ENCODE measurements around the gene SLC9A9.

The SLC9A9 gene

DNA sequence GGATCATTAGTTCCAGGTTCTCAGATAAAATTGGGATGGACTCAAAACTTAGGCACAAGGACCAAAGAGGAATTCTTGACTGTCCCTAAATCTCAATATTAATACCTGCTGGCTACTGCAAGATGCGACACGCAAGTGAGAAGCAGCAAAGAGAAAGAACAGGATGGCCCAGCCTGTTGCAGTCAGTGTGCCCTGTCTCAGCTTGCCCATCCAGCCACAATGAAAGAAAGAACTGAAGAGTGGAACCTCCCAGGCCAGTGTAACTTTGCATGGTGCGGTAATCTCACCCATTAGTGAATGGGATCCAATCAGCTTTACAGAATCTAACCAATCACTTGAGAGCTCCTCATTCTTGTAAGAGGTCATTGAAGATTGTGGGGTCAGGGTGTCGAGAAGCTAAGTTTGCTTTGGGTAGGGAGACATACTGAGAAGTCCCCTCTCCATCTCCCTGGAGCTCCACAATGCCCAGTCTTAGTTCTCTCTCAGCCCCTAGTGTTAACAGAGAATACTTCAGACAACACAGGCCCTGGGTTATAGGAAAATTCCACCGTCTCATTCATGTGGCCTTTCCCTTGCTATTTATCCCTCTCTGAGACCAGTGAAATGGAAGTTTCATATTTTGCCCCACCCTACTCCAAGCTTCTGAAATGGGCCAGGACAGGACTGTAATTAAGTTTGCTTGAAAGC lies 3.2 kb upstream of the SLC9A9 start:
- no peak overlapping the region for H3K4me3 ChIP-seq (ENCODE audit: low read length)
- no peak overlapping the region for H3K27ac ChIP-seq (ENCODE audit: low read length)

DNA sequence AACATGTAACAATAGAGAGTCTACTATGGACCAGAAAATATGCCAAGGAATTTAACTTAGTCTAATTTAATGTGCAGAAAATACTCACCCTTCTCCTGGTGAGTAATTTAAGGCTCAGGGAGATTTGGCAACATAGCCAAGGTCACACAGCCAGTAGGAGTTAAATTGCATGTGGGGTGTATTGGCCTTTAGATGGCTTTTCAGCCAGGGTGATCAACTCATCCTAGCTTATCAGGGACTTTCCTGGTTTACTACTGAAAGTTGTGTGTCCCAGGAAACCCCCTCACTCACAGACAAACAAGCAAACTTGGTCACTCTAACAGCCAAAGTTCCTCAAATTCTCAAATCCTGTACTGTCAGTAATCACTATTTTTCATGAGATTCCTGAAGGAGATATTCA lies 2.6 kb upstream of the SLC9A9 start:
- H3K27ac ChIP-seq (ENCODE audit: low read length), result no peak overlapping the region
- no peaks in the 10 kb centered on the region for H4K20me1 ChIP-seq (ENCODE audit: insufficient read depth, low read length)
- H3K4me2 ChIP-seq (ENCODE audit: low read depth, low read length), result 0 out of 2 replicates have a peak overlapping the region, but pooled peaks have one; percentile 77
- no peak overlapping the region for H3K4me3 ChIP-seq (ENCODE audit: low read length)
- no peak for TF ChIP-seq EZH2phosphoT487 (IDR thresholded peaks at IDR 0.05; ENCODE audit: low read length)
- TF ChIP-seq, protein P1, sequence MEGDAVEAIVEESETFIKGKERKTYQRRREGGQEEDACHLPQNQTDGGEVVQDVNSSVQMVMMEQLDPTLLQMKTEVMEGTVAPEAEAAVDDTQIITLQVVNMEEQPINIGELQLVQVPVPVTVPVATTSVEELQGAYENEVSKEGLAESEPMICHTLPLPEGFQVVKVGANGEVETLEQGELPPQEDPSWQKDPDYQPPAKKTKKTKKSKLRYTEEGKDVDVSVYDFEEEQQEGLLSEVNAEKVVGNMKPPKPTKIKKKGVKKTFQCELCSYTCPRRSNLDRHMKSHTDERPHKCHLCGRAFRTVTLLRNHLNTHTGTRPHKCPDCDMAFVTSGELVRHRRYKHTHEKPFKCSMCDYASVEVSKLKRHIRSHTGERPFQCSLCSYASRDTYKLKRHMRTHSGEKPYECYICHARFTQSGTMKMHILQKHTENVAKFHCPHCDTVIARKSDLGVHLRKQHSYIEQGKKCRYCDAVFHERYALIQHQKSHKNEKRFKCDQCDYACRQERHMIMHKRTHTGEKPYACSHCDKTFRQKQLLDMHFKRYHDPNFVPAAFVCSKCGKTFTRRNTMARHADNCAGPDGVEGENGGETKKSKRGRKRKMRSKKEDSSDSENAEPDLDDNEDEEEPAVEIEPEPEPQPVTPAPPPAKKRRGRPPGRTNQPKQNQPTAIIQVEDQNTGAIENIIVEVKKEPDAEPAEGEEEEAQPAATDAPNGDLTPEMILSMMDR (IDR thresholded peaks at IDR 0.05; ENCODE audit: low read length), result no peak
- TF ChIP-seq EZH2 (optimal IDR thresholded peaks at IDR 0.05; ENCODE audit: low read depth, low read length), result no peak
- DNase-seq, result no peak
- H3K79me2 ChIP-seq (ENCODE audit: low read length), result peaks cover 15% of the 10 kb centered on the region
- no peaks in the 10 kb centered on the region for H3K9me3 ChIP-seq (replicated peaks; ENCODE audit: insufficient read depth, low read length)
- H3K27me3 ChIP-seq (replicated peaks; ENCODE audit: insufficient read depth, low read length), result no peaks in the 10 kb centered on the region
- H3K9me2 ChIP-seq (replicated peaks; ENCODE audit: insufficient read depth, low read length), result no peaks in the 10 kb centered on the region
- H3K4me1 ChIP-seq (ENCODE audit: low read length), result peaks cover 42% of the 10 kb centered on the region
- no peak overlapping the region for H3K9ac ChIP-seq (ENCODE audit: low read length)
- H2AFZ ChIP-seq (ENCODE audit: low read length), result peak overlapping the region; percentile 32; the same call in 1 of the 2 replicates
- no peaks in the 10 kb centered on the region for H3K36me3 ChIP-seq (replicated peaks; ENCODE audit: insufficient read depth, low read length)
- H3F3A ChIP-seq (ENCODE audit: insufficient read depth, low read length), result peaks cover 32% of the 10 kb centered on the region

More for the DNA sequence above, 3.2 kb upstream of the SLC9A9 start:
- Histone ChIP-seq H3K36me3 (replicated peaks; ENCODE audit: insufficient read depth, low read length) (no peaks in the 10 kb centered on the region), H3K4me2 (ENCODE audit: low read depth, low read length) (no peak overlapping the region), H3K27me3 (replicated peaks; ENCODE audit: insufficient read depth, low read length) (no peaks in the 10 kb centered on the region), H2AFZ (ENCODE audit: low read length) (no peak overlapping the region), H3K4me1 (ENCODE audit: low read length) (peaks cover 36% of the 10 kb centered on the region), H4K20me1 (ENCODE audit: insufficient read depth, low read length) (no peaks in the 10 kb centered on the region), H3K9me3 (replicated peaks; ENCODE audit: insufficient read depth, low read length) (no peaks in the 10 kb centered on the region), H3K9me2 (replicated peaks; ENCODE audit: insufficient read depth, low read length) (no peaks in the 10 kb centered on the region), H3K9ac (ENCODE audit: low read length) (no peak overlapping the region), H3K79me2 (ENCODE audit: low read length) (peaks cover 9% of the 10 kb centered on the region), H3F3A (ENCODE audit: insufficient read depth, low read length) (peaks cover 32% of the 10 kb centered on the region)
- no peak for DNase-seq
- no peak for TF ChIP-seq EZH2 (optimal IDR thresholded peaks at IDR 0.05; ENCODE audit: low read depth, low read length)
- TF ChIP-seq, protein P1 (IDR thresholded peaks at IDR 0.05; ENCODE audit: low read length), result no peak

DNA sequence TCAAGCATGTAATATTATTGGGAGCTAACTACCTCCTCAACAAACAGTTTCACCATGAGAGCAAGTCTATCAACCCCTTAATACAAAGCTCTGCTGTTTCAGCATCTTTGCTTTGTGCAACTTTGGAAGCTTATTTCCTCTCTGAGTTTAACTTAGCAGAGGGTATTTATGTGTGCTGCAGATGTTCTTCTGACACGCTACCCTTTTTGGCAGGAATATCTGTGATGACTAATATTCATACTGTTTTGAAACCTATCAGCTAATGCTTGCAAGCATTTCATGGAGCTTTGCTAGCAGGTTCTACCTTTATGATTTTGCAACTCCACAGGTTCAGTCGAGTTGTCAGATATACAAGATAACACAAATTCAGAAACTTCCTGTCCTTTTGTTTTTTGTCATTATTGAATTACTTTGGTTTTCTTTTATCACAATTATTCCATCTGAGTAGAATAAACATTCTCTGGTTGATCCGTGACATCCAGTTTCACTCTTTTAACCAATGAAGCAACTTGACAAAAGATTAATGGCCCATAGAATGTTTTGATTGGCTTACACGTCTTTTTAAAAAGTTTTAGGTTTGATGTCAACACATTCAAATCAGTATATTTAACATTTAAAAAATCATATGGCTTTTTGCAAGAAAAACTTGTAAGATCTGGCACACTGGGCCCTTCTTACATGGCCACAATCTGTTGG lies 1.7 kb upstream of the SLC9A9 start:
- Histone ChIP-seq H3K4me2 (ENCODE audit: low read depth, low read length) (peak overlapping the region; percentile 77), H3K4me1 (ENCODE audit: low read length) (peaks cover 50% of the 10 kb centered on the region), H3K27me3 (replicated peaks; ENCODE audit: insufficient read depth, low read length) (no peaks in the 10 kb centered on the region), H3K4me3 (ENCODE audit: low read length) (peak overlapping the region; percentile 17), H3K9me2 (replicated peaks; ENCODE audit: insufficient read depth, low read length) (no peaks in the 10 kb centered on the region), H4K20me1 (ENCODE audit: insufficient read depth, low read length) (no peaks in the 10 kb centered on the region), H3K79me2 (ENCODE audit: low read length) (peaks cover 24% of the 10 kb centered on the region), H3K27ac (ENCODE audit: low read length) (peak overlapping the region; percentile 38), H3K9me3 (replicated peaks; ENCODE audit: insufficient read depth, low read length) (no peaks in the 10 kb centered on the region), H2AFZ (ENCODE audit: low read length) (peak overlapping the region; percentile 32), H3K36me3 (replicated peaks; ENCODE audit: insufficient read depth, low read length) (no peaks in the 10 kb centered on the region), H3F3A (ENCODE audit: insufficient read depth, low read length) (peaks cover 32% of the 10 kb centered on the region), H3K9ac (ENCODE audit: low read length) (no peak overlapping the region)
- DNase-seq, result peak; percentile 88
- TF ChIP-seq EZH2phosphoT487 (IDR thresholded peaks at IDR 0.05; ENCODE audit: low read length) (no peak), EZH2 (optimal IDR thresholded peaks at IDR 0.05; ENCODE audit: low read depth, low read length) (no peak)
- TF ChIP-seq, protein P1 (IDR thresholded peaks at IDR 0.05; ENCODE audit: low read length), result no peak
